Measurements from ENCODE around the gene ZBTB5.
"Not testable (repeated sequence)": the region's sequence is repeated elsewhere in the genome, so short reads cannot be mapped to it uniquely, and the experiment has no call there.

ZBTB5 gene

DNA sequence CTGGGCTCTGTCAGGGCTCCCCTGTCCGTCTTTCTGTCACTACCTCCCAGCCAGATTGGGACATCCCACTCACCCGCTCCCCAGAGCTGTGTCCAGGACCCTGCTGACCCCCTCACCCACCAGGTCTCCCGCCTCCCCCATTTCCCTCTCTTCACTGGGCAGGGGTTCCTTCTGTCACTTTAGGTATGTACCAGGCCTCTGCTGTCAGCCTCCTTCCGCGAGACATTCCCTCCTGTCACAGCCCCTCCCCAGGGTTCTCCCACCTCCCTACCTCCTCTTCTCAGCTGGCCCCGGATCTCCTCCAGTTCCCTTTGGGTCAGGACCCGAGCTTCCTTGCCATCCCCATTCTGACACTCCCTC, 21.0 kb upstream of the ZBTB5 start:
- no peak for DNase-seq (ENCODE audit: low spot score)

DNA sequence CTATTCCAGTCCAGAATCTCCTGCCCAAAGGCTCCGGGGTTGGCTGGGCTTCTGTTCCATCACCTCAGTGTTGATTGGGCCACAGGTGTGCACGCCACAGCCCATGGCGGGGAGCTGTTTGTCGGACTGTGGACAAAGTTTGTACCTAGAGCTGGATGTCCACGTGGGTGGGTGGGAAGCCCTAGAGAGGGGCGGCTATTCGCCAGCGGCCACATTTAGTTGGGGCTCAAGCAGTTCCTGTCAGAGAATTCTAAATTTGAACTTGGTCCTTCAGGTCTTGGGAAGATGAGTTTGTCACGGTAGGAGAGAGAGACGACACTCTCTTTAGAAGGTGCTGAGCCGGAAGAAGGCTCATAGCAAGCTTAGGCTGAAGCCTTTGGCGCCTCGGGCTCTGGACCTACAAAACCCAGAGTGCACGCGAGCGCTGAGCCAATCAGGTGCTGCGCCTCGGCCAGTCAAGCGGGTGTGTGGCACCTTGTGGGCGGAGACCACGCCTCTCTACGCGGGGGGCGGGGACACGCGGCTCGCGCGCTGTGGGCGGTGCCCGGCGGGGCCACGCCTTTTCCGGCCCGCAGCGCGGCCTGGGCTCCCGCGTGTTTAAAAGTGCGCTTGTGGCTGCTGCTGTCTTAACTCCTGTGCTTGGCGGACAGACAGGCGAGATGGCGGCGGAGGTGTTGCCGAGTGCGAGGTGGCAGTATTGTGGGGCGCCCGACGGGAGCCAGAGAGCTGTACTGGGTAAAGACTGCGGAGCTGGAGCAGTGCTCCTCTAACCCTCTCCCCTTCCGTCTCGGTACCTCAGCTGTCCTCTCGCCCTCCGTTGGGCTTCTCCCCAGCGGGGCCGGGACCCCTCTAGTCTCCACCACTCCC, 20.4 kb upstream of the ZBTB5 start, which contains the start of gene POLR1E:
Gene POLR1E (plus strand): TSS at position 560 of the 867 bp plus-strand sequence. CDS start 100 bp downstream, at position 660.
- DNase-seq (ENCODE audit: low spot score) = peak; percentile 94

DNA sequence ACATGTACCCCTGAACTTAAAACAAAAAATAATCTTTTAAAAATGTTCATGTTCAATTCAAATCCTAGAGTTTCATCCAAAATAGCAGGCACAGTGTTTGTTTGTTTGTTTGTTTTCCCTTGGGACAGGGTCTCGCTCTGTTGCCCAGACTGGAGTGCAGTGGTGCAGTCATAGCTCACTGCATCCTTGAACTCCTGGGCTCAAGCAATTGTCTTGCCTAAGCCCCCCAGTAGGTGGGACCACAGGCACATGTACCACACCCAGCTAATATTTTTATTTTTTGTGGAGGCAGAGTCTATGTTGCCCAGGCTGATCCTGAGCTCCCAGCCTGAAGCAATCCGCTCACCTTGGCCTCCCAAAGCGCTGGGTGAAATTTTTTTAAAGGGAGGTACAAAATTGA, 15.5 kb upstream of the ZBTB5 start:
- DNase-seq (ENCODE audit: low spot score) = no peak

DNA sequence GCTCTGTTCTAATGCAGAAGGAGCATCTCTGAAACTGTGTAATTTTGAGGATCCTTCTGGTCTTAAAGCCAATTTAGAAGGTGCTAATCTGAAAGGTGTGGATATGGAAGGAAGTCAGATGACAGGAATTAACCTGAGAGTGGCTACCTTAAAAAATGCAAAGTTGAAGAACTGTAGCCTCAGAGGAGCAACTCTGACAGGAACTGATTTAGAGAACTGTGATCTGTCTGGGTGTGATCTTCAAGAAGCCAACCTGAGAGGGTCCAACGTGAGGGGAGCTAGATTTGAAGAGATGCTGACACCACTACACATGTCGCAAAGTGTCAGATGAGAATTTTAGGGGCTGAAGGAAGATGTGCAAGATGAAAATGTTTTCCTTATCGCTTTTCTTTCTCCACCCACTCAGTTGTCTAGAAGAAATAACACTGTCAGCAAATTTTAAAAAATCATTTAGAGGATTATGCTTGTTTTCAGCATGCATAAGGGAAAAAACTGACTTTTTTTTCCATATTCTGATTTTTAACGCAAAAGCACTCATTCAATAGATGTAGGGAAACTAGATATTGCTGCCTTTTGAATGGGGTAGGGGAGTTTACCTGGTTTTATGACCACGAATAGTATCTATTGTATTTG, 12.9 kb upstream of the ZBTB5 start:
- DNase-seq (ENCODE audit: low spot score) = not testable (repeated sequence)

DNA sequence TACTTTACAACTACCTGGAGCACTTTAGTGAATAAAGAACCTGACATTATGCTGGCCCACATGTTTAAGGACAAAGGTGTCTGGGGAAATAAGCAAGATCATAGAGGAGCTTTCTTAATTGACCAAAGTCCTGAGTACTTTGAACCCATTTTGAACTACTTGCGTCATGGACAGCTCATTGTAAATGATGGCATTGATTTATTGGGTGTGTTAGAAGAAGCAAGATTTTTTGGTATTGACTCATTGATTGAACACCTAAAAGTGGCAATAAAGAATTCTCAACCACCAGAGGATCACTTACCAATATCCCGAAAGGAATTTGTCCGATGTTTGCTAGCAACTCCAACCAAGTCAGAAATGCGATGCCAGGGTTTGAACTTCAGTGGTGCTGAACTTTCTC, 12.2 kb upstream of the ZBTB5 start:
- DNase-seq (ENCODE audit: low spot score) = not testable (repeated sequence)

DNA sequence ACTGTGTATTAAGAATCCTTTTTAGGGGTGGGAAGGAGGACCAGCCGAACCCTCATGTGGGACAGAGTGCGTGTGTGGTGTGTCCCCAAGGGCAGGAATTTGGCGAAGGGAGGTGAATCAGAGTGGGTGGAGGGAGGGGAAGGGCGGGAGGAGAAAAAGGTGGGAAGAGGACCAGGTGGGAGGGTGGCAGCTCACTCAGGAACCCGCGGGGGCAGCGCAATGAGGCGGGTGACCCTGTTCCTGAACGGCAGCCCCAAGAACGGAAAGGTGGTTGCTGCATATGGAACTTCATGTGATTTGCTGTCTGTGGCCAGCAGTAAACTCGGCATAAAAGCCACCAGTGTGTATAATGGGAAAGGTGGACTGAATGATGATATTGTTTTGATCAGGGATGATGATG, 11.7 kb upstream of the ZBTB5 start:
- DNase-seq (ENCODE audit: low spot score) = no peak

DNA sequence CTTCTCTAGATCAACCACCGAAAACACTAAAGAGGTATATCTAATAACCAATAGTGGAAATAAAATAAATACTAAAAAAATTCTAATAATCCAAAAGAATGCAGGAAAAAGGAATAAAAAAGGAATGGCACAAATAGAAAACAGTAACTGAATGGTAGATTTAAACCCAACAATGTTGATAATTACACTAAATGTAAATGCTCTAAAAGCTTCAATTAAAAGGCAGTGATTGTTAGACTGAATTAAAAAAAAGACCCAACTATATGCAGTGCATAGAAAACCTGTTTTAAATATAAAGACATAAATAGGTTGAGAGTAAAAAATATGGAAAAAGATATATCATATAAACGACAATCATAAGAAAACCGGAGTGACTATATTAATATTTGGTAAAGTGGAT, 9.2 kb upstream of the ZBTB5 start:
- DNase-seq (ENCODE audit: low spot score) = no peak

DNA sequence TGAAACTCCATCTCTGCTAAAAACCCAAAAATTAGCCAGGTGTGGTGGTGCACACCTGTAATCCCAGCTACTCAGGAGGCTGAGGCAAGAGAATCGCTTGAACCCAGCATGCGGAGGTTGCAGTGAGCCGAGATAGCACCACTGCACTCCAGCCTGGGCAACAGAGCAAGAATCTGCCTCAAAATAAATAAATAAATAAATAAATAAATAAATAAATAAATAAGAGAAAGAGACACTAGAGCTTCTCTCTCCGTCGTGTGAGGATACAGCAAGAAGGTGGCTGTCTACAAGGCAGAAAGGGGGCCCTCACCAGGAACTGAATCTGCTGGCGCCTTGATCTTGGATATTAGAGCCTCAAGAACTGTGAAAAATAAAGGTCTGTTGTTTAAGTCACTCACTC, 8.7 kb upstream of the ZBTB5 start:
- DNase-seq (ENCODE audit: low spot score) = not testable (repeated sequence)

DNA sequence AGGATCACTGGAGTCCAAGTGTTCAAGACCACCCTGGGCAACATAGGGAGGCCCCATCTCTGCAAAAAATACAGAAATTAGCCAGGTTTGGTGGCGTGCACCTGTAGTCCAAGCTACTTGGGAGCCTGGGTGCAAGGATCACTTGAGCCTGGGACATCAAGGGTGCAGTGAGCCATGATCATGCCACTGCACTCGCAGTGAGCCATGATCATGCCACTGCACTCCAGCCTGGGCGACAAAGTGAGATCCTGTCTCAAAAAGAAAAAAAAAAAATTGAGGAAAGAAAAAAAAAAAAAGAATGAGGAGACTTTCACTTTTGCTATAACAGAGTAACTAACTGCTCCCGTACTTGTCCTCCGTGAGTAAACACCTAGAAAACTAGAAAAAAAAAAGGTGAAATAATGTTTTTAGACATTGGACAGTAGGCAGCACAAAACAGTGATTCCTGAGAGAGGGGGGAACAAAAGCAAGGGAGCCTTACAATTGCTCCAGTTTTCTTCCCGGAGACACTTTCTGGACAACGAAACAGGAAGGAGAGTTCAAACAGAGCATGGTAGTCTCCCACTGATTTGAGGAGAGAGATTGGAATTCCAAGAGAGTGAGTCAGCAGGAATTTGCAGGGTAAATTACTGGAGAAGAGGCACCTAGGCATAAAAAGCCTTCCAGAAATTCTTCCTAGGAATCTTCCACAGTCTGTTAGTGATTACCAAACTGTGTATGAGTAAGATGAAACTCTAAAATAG, 6.9 kb upstream of the ZBTB5 start:
- no peak for DNase-seq (ENCODE audit: low spot score)

DNA sequence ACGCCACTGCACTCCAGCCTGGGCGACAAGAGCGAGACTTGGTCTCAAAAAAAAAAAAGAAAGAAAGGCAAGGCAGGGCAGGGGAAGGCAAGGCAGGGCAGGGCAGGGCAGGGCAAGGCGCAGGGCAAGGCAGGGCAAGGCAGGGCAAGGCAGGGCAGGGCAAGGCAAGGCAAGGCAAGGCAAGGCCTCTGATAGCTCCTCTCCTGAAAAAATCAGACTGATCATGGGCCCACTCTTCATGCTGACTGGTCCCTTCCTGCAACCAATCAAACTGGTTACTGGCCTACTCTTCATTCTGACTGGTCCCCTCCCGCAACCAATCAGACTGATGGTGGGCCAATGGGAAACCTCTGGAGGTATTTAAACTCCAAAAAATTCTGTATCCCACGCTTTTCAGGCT, 3.4 kb upstream of the ZBTB5 start:
- DNase-seq (ENCODE audit: low spot score) = no peak

DNA sequence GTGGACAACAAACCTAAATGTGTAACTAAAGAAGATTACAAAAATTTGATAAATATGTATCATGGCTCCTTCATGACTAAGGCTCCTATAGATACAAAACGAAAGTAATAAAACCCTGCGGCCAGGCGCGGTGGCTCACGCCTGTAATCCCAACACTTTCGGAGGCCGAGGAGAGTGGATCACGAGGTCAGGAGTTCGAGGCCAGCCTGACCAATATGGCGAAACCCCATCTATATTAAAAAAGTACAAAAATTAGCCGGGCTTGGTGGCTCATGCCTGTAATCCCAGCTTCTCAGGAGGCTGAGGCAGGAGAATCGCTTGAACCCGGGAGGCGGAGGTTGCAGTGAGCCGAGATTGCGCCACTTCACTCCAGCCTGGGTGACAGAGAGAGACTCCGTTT, 2.3 kb upstream of the ZBTB5 start:
- DNase-seq (ENCODE audit: low spot score) = not testable (repeated sequence)

DNA sequence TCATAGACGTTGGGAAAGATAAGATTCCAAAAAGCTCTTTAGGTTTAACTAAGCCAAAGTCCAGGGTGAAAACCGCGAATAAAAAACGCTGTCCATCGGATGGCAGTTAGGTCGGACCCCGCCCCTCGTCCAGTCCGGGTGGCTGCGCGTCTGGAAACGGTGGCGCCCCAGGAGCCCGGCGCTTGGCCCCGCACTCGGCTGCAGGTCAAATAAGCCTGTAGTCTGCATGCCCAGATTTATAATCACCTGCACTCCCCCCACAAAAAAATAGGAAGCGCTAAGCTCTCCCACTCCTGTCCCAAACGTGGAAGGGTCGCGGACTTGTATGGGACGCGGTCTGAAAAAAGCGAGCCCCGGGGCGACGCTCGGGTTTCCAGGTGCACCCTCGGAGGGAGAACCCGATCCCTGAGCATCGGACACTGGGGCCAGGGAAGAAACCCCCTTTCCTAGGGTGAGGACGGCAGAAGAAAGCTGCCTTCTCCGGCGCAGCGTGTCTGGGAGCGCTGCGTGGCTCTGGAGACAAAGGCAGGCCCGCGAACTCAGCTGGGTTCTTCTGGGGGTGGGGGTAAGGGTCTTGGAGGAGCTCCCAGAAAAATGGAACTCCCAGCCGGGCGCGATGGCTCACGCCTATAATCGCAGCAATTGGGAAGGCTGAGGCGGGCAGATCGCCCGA, 923 bp upstream of the ZBTB5 start:
- no peak for DNase-seq (ENCODE audit: low spot score)

DNA sequence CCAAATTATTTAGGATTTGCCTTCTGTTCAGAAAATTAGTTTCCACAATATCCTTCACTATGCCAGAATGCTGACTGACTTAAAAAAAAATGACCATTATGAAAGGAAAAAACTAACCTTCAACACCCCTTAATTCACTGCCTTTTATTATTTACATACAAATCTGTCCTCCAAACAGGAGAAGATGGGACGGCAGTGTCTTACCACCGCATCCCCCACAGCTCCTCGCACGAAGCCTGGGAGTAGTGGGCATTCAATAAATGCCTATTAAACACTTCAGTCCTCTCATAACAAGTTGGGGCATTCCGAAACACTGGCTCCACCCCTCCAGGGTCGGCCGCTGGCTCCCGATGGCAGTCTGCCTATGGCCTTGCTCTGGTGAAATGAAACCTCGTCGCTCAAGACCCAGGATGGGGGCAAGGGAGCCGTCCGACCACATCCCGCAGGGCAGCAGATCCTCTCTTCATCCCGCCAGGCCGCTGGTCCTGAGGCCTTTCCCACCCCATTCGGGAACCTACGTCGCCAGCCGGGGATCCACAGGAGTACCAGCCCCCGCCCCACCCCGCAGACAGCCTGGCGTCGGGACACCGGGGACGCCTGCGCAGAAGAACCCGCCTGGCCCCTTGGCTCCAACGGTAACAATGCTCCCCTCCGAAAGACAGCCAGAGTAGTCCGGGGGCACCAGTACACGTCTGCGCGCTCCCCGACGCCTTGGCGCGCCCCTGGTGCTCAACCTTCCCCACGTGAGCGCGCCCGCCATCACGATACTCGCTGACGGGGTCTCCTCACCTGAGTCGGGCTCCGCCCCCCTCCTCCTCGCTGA, 613 bp downstream of the ZBTB5 start:
- peak; percentile 86 for DNase-seq (ENCODE audit: low spot score)

DNA sequence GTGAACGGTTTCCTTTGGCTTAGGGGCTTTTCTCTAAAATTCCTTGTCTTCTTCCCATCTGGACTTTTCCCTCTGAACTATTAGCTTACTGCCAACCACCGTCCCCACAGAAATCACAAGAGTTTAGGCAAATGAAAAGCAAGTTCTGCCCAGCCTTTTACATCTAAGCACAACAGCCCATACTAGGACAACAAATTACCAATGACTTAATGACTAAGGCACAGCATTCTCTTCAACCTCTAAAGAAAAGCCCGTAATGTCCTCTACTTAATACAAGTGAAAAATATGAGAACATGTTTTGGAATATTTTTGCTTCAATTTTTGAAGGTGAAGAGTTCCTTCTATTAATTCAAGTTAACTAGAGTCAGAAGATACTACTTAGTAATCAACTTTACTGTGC, 1.2 kb downstream of the ZBTB5 start:
- DNase-seq (ENCODE audit: low spot score) = no peak

DNA sequence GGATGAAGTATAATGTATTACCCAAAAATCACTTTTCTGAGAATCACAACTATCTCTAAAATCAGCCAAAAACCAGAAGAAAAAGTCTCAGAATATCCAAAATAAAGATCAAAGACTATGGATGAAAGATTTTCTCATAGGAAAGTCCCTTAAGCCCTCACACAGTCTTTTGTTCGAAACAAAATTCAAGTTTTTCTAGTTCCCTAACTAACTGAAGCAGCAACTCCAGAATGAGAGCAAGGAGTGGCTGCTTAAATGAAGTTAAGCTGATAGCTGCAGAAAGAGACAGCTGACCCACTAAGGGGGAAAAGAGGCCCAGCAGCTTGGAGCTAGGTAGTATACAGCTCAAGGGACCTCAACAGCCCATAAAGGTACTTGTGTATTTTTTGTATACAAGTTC, 8.4 kb downstream of the ZBTB5 start:
- DNase-seq (ENCODE audit: low spot score) = no peak

DNA sequence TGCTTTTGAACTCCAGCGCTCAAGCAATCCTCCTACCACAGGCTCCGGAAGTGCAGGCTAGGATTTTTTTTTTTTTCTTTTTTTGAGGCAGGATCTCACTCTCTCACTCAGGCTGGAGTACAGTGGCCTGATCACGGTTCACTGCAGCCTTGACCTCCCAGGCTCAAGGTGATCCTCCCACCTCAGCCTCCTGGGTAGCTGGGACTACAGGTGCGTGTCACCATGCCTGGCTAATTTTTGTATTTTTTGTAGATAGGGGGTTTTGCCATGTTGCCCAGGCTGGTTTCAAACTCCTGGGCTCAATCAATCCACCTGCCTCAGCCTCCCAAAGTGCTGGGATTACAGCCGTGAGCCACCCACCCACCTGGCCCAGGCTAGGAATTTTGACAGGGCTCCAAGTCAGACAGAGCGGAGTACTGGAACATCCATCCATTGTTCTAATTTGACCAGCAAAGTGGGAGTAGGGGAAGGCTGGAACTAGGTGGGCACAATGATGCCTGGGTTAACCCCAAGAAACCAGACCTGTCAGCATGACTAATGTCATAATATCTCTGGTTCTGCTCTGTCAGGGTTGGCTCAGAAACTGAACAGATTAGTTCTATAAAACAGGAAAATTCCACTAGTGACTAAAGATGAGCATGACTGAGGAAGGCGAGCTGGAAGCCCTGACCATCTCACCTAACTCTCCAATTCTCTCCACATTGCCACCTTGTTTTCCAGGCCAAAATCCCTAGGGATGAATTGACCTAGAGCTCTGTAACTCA, 9.2 kb downstream of the ZBTB5 start:
- no peak for DNase-seq (ENCODE audit: low spot score)

DNA sequence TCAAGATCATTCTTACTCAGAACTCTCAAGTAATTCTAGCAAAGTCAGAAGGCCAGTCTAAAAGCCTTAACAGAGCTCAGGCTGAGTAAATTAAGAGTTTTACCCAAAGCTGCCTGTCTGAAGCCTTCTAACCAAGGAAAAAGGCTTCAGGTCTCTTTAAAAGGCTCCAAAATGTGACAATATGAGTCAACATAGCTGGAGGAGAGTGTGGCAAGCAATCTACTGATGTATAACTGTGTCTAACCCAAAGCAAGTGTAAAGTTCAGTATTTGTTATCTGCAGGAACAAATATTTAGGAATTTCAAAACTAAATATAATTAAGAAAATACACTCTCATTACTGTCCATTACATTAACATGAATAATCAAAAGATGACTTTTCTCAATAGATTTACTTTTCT, 11.0 kb downstream of the ZBTB5 start:
- DNase-seq (ENCODE audit: low spot score) = no peak

DNA sequence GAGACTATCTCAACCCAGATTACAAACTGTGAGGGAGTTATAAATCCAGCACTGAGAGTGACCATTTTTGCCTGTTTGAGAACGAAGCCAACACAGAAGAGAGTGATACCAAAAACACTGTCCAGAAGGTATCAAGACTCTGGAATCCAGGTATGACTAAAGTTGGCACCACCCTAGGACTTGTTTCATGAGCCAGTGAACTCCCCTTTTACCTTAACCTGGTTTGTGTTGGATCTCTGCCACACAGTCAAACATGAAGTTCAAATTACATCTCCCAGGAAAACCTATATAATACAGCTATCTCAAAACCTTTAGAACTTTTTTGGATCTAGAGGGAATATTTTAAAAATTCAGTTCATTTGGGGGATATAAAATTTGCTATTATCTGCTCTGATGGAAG, 11.4 kb downstream of the ZBTB5 start:
- DNase-seq (ENCODE audit: low spot score) = no peak

DNA sequence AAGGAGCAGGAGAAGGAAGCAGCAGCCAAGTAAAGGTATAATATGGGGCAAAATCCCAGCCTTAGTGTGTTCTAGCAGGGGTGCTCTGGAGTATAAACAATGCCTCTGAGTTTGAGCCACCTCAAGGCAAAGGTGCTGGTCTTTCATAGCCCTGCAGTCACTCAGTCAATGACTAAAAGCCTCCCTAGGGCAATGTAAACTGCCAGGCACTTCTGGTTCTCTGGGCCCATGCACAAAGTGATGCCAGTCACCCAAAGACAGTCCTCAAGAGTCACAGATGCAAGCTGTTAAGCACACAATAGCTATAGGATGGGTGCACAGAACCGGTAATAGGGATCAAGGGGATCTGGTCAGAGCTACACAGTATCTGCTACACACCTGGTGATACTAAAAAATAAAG, 12.6 kb downstream of the ZBTB5 start:
- DNase-seq (ENCODE audit: low spot score) = no peak

DNA sequence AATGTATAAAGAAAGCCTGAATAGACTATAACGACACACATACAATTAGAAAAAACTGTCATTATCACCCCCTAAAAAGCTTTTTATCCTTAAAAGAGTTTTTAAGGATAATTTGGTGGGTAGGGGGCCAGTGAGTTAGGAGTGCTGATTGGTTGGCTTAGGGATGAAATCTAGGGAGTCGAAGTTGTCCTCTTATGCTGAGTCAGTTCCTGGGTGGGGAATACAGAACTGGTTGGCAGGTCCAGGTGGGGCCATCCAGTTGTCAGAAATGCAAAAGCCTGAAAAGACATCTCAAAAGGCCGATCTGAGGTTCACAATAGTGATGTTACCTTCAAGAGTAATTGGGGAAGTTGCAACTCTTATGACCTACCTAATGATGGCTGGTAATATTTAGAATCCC, 13.6 kb downstream of the ZBTB5 start:
- DNase-seq (ENCODE audit: low spot score) = no peak
